ENCODE data around the gene VPS18. TPM values are rescaled to one million over a fixed set of nuclear protein-coding genes. Genes with fewer than 3 reads are reported as not detected.

The VPS18 gene
- total and polyA plus RNA-seq, 2 donors (not counting 1 experiment from before 2014, with no cell fraction given) = 13.6 to 29.6 TPM

DNA sequence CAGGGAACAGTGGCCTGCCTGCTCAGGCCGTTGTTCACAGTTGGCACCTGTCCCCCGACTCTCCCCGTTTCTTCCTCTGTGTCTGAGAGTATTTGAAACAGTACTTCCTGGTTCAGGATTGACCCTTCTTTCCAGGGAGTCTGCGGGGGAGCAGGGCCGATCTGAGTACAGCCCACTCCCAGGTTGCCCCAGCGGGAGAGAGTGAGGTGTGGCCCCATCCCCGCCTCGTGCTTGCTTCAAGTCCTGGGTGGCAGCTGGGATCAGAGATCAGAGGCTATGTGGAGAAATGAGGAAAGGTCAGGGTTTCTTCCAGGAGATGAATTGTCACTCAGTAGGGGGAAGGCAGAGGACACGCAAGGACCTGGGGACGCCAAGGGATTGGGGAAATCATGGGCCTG lies 28.4 kb downstream of the VPS18 start:
- intact Hi-C loops (cut with micrococcal nuclease) = no loop called here
- Mint-ChIP-seq H3K27ac (no peak overlapping the region), H3K9me3 (ENCODE audit: insufficient read depth) (no peaks in the 10 kb centered on the region), H3K27me3 (peaks cover 23% of the 10 kb centered on the region), H3K4me1 (peaks cover 18% of the 10 kb centered on the region), H3K4me3 (no peak overlapping the region)
- Histone ChIP-seq H3K79me2 (ENCODE audit: control insufficient read depth, insufficient read depth, low read length) (no peaks in the 10 kb centered on the region), H3K36me3 (replicated peaks in 1 of 2; ENCODE audit: control extremely low read depth in 1 of 2, control insufficient read depth in 1 of 2, extremely low read depth in 1 of 2, insufficient read depth in 2 of 2, low read length in 1 of 2) (no peaks in the 10 kb centered on the region), H2AFZ (ENCODE audit: insufficient read depth, low read depth, low read length, poor library complexity, severe bottlenecking) (no peak overlapping the region), H3K4me2 (replicated peaks; ENCODE audit: low read depth, low read length, poor library complexity, severe bottlenecking) (no peak overlapping the region), H3K4me1 (ENCODE audit: control insufficient read depth in 2 of 2, insufficient read depth in 2 of 2, low read length in 2 of 2) (peaks cover 23% of the 10 kb centered on the region in 2 donors), H3K27ac (ENCODE audit: low read length in 2 of 2) (no peak overlapping the region), H3K9ac (ENCODE audit: low read length) (no peak overlapping the region), H4K20me1 (ENCODE audit: control insufficient read depth, insufficient read depth, low read length, poor library complexity, severe bottlenecking) (no peaks in the 10 kb centered on the region), H3K4me3 (ENCODE audit: control extremely low read depth in 1 of 5, extremely low read depth in 1 of 5, insufficient read depth in 1 of 5, low read depth in 2 of 5, low read length in 4 of 5) (no peak overlapping the region), H3K27me3 (replicated peaks in 1 of 4; ENCODE audit: control extremely low read depth in 1 of 4, control insufficient read depth in 3 of 4, insufficient read depth in 4 of 4, low read length in 3 of 4) (peaks cover 0 to 31% (median 22%) of the 10 kb centered on the region in 4 experiments), H3K9me3 (ENCODE audit: control extremely low read depth in 1 of 3, control insufficient read depth in 2 of 3, insufficient read depth in 1 of 3, low read length in 2 of 3) (peaks cover 0 to 15% (median 0%) of the 10 kb centered on the region in 3 donors)
- POLR2A ChIA-PET = no interaction called here
- ATAC-seq (ENCODE audit: low read depth) (no peak), DNase-seq (no peak)
- WGBS (ENCODE audit: insufficient coverage) = 83% methylated on average over 10 of the region's 10 CpGs
- CTCF ChIA-PET = interaction anchor here (0.8 to 10.7 kb wide), 4 partner anchors 9 to 262 kb away, joined by 3 to 84 read pairs (median 5); partner anchors contain the start of gene VPS18
- TF ChIP-seq, protein P1, sequence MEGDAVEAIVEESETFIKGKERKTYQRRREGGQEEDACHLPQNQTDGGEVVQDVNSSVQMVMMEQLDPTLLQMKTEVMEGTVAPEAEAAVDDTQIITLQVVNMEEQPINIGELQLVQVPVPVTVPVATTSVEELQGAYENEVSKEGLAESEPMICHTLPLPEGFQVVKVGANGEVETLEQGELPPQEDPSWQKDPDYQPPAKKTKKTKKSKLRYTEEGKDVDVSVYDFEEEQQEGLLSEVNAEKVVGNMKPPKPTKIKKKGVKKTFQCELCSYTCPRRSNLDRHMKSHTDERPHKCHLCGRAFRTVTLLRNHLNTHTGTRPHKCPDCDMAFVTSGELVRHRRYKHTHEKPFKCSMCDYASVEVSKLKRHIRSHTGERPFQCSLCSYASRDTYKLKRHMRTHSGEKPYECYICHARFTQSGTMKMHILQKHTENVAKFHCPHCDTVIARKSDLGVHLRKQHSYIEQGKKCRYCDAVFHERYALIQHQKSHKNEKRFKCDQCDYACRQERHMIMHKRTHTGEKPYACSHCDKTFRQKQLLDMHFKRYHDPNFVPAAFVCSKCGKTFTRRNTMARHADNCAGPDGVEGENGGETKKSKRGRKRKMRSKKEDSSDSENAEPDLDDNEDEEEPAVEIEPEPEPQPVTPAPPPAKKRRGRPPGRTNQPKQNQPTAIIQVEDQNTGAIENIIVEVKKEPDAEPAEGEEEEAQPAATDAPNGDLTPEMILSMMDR (IDR thresholded peaks at IDR 0.05) = no peak
- no peak for TF ChIP-seq EZH2 (IDR thresholded peaks at IDR 0.05; ENCODE audit: borderline replicate concordance, insufficient read depth, low read depth, low read length, poor library complexity, severe bottlenecking)

DNA sequence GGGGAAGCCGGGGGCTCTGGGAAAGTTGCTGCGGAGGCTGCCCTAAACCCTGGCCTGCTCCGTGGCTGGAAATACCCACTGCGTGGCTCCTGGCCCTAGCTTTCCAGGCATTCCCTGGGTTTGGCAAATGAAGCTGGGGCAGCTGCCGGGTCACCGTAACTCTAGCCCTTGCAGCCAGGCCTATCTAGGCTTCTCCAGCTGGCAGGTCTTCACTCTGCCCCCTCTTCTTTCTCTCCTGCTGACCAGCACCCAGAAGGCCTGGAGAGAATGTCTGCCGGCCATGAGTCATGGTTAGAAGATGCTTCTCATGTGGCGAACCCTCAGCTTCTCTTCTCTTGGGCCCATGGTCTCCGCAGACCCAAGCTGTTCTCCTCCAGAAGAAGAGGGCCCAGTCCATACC lies 29.3 kb downstream of the VPS18 start:
- no peak overlapping the region for H3K4me3 Mint-ChIP-seq
- intact Hi-C loops (cut with micrococcal nuclease) = no loop called here
- H3K27ac Mint-ChIP-seq = no peak overlapping the region
- no peak overlapping the region for H2AFZ ChIP-seq (ENCODE audit: insufficient read depth, low read depth, low read length, poor library complexity, severe bottlenecking)
- WGBS (ENCODE audit: insufficient coverage) = 98% methylated on average over 8 of the region's 9 CpGs
- ChIA-PET CTCF (interaction anchor here (0.5 to 10.7 kb wide), 5 partner anchors 8 to 261 kb away, joined by 3 to 84 read pairs (median 4); no protein-coding TSS in a partner anchor), POLR2A (no interaction called here)
- no peak for TF ChIP-seq EZH2 (IDR thresholded peaks at IDR 0.05; ENCODE audit: borderline replicate concordance, insufficient read depth, low read depth, low read length, poor library complexity, severe bottlenecking)
- TF ChIP-seq, protein P1 (IDR thresholded peaks at IDR 0.05) = no peak
- ATAC-seq (ENCODE audit: low read depth) (no peak), DNase-seq (no peak)
- peaks cover 32 to 33% of the 10 kb centered on the region in 2 donors for H3K4me1 ChIP-seq (ENCODE audit: control insufficient read depth in 2 of 2, insufficient read depth in 2 of 2, low read length in 2 of 2)
- H4K20me1 ChIP-seq (ENCODE audit: control insufficient read depth, insufficient read depth, low read length, poor library complexity, severe bottlenecking) = peaks cover 7% of the 10 kb centered on the region
- no peaks in the 10 kb centered on the region for H3K79me2 ChIP-seq (ENCODE audit: control insufficient read depth, insufficient read depth, low read length)
- H3K27me3 Mint-ChIP-seq = peaks cover 24% of the 10 kb centered on the region
- no peak overlapping the region for H3K9ac ChIP-seq (ENCODE audit: low read length)
- peaks cover 0 to 41% (median 26%) of the 10 kb centered on the region in 4 experiments for H3K27me3 ChIP-seq (replicated peaks in 1 of 4; ENCODE audit: control extremely low read depth in 1 of 4, control insufficient read depth in 3 of 4, insufficient read depth in 4 of 4, low read length in 3 of 4)
- no peak overlapping the region for H3K27ac ChIP-seq (ENCODE audit: low read length in 2 of 2)
- no peaks in the 10 kb centered on the region for H3K36me3 ChIP-seq (replicated peaks in 1 of 2; ENCODE audit: control extremely low read depth in 1 of 2, control insufficient read depth in 1 of 2, extremely low read depth in 1 of 2, insufficient read depth in 2 of 2, low read length in 1 of 2)
- no peak overlapping the region for H3K4me2 ChIP-seq (replicated peaks; ENCODE audit: low read depth, low read length, poor library complexity, severe bottlenecking)
- peaks cover 22% of the 10 kb centered on the region for H3K4me1 Mint-ChIP-seq
- H3K4me3 ChIP-seq (ENCODE audit: control extremely low read depth in 1 of 5, extremely low read depth in 1 of 5, insufficient read depth in 1 of 5, low read depth in 2 of 5, low read length in 4 of 5) = no peak overlapping the region
- no peaks in the 10 kb centered on the region for H3K9me3 Mint-ChIP-seq (ENCODE audit: insufficient read depth)
- peaks cover 0 to 15% (median 0%) of the 10 kb centered on the region in 3 donors for H3K9me3 ChIP-seq (ENCODE audit: control extremely low read depth in 1 of 3, control insufficient read depth in 2 of 3, insufficient read depth in 1 of 3, low read length in 2 of 3)

Data from B cell (primary cell).